Measurements from ENCODE around the gene ARHGAP22. TPM values are rescaled to one million over a fixed set of nuclear protein-coding genes. Genes with fewer than 3 reads are reported as not detected.

The ARHGAP22 gene
- total RNA-seq, 1 donor from 2014 or later, result 3.8 TPM

- Mint-ChIP-seq H3K36me3 (ENCODE audit: insufficient read depth) (no peaks in the 10 kb centered on the region), H3K4me1 (ENCODE audit: low read depth) (peaks cover 2% of the 10 kb centered on the region), H3K4me3 (ENCODE audit: low read depth) (no peak overlapping the region), H3K27ac (no peak overlapping the region), H3K9me3 (ENCODE audit: low read depth) (no peaks in the 10 kb centered on the region), H3K27me3 (peaks cover 6% of the 10 kb centered on the region)
- DNase-seq (ENCODE audit: low spot score, unreplicated experiment), result no peak
- no peak for TF ChIP-seq CTCF (IDR thresholded peaks at IDR 0.05; ENCODE audit: unreplicated experiment)
These were observed 37.5 kb downstream of the ARHGAP22 start for GRCh38 chr10:48567346-48567745.

GRCh38 chr10:48564466-48565160, 40.3 kb downstream of the ARHGAP22 start:
- DNase-seq (ENCODE audit: low spot score, unreplicated experiment), result no peak
- Mint-ChIP-seq H3K4me1 (ENCODE audit: low read depth) (peaks cover 2% of the 10 kb centered on the region), H3K36me3 (ENCODE audit: insufficient read depth) (no peaks in the 10 kb centered on the region), H3K4me3 (ENCODE audit: low read depth) (no peak overlapping the region), H3K9me3 (ENCODE audit: low read depth) (peaks cover 2% of the 10 kb centered on the region), H3K27ac (no peak overlapping the region), H3K27me3 (peaks cover 6% of the 10 kb centered on the region)
- TF ChIP-seq CTCF (IDR thresholded peaks at IDR 0.05; ENCODE audit: unreplicated experiment), result no peak

GRCh38 chr10:48557511-48558123, 47.3 kb downstream of the ARHGAP22 start:
- no peaks in the 10 kb centered on the region for H3K36me3 Mint-ChIP-seq (ENCODE audit: insufficient read depth)
- no peak for DNase-seq (ENCODE audit: low spot score, unreplicated experiment)
- no peak overlapping the region for H3K27ac Mint-ChIP-seq
- no peaks in the 10 kb centered on the region for H3K4me1 Mint-ChIP-seq (ENCODE audit: low read depth)
- H3K27me3 Mint-ChIP-seq, result peaks cover 3% of the 10 kb centered on the region
- peaks cover 2% of the 10 kb centered on the region for H3K9me3 Mint-ChIP-seq (ENCODE audit: low read depth)
- no peak for TF ChIP-seq CTCF (IDR thresholded peaks at IDR 0.05; ENCODE audit: unreplicated experiment)
- H3K4me3 Mint-ChIP-seq (ENCODE audit: low read depth), result no peak overlapping the region

GRCh38 chr10:48556713-48557112, 48.2 kb downstream of the ARHGAP22 start:
- no peak for DNase-seq (ENCODE audit: low spot score, unreplicated experiment)
- H3K4me3 Mint-ChIP-seq (ENCODE audit: low read depth), result no peak overlapping the region
- H3K9me3 Mint-ChIP-seq (ENCODE audit: low read depth), result peaks cover 2% of the 10 kb centered on the region
- H3K27ac Mint-ChIP-seq, result no peak overlapping the region
- peaks cover 3% of the 10 kb centered on the region for H3K27me3 Mint-ChIP-seq
- H3K36me3 Mint-ChIP-seq (ENCODE audit: insufficient read depth), result no peaks in the 10 kb centered on the region
- no peak for TF ChIP-seq CTCF (IDR thresholded peaks at IDR 0.05; ENCODE audit: unreplicated experiment)
- no peaks in the 10 kb centered on the region for H3K4me1 Mint-ChIP-seq (ENCODE audit: low read depth)

- H3K36me3 Mint-ChIP-seq (ENCODE audit: insufficient read depth), result no peaks in the 10 kb centered on the region
- H3K9me3 Mint-ChIP-seq (ENCODE audit: low read depth), result peaks cover 2% of the 10 kb centered on the region
- no peaks in the 10 kb centered on the region for H3K4me1 Mint-ChIP-seq (ENCODE audit: low read depth)
- H3K27ac Mint-ChIP-seq, result no peak overlapping the region
- no peak overlapping the region for H3K4me3 Mint-ChIP-seq (ENCODE audit: low read depth)
- no peak for TF ChIP-seq CTCF (IDR thresholded peaks at IDR 0.05; ENCODE audit: unreplicated experiment)
- no peak for DNase-seq (ENCODE audit: low spot score, unreplicated experiment)
- H3K27me3 Mint-ChIP-seq, result peaks cover 3% of the 10 kb centered on the region
These were observed 48.8 kb downstream of the ARHGAP22 start for GRCh38 chr10:48556065-48556464.
